H9 (cell line): ENCODE measurements around the gene ARHGAP30. TPM values are rescaled to one million over a fixed set of nuclear protein-coding genes. Genes with fewer than 3 reads are reported as not detected.

Experiments
- DNase-seq: peaks from one replicate; pipeline ENCODE4 v3.0.0-alpha.2; 2017
- H2AFZ ChIP-seq: one replicate; pipeline ENCODE4 v1.6.1; 2013; ENCODE audit warnings: mild to moderate bottlenecking, low read length, control low read depth, moderate library complexity
- H2AK5ac ChIP-seq: 2 replicates; pipeline ENCODE4 v1.6.1; 2013; ENCODE audit warnings: low read length, control low read depth, mixed read lengths; ENCODE audit not compliant: insufficient read length
- H2BK120ac ChIP-seq: one replicate; pipeline ENCODE4 v1.6.1; 2013; ENCODE audit warnings: low read depth, mild to moderate bottlenecking, low read length, control low read depth, inconsistent platforms; ENCODE audit not compliant: poor library complexity, severe bottlenecking
- H2BK12ac ChIP-seq: 2 replicates; pipeline ENCODE4 v1.6.1; 2013; ENCODE audit warnings: low read length, control low read depth, mixed read lengths, low read depth; ENCODE audit not compliant: insufficient read length
- H2BK15ac ChIP-seq: 2 replicates; pipeline ENCODE4 v1.6.1; 2013; ENCODE audit warnings: low read depth, low read length, control low read depth
- H2BK20ac ChIP-seq: one replicate; pipeline ENCODE4 v1.6.1; 2013; ENCODE audit warnings: low read depth, mild to moderate bottlenecking, low read length, control low read depth, inconsistent platforms; ENCODE audit not compliant: poor library complexity, severe bottlenecking
- H2BK5ac ChIP-seq: 2 replicates; pipeline ENCODE4 v1.6.1; 2013; ENCODE audit warnings: low read length, control low read depth, mixed read lengths; ENCODE audit not compliant: insufficient read length
- H3K14ac ChIP-seq: 2 replicates; pipeline ENCODE4 v1.6.1; 2013; ENCODE audit warnings: low read length, control low read depth; ENCODE audit not compliant: insufficient read depth
- H3K18ac ChIP-seq: 2 replicates; pipeline ENCODE4 v1.6.1; 2013; ENCODE audit warnings: low read depth, mild to moderate bottlenecking, mixed read lengths, low read length, control low read depth; ENCODE audit not compliant: insufficient read length
- H3K23ac ChIP-seq: 2 replicates; pipeline ENCODE4 v1.6.1; 2013; ENCODE audit warnings: low read length, control low read depth, mixed read lengths, low read depth; ENCODE audit not compliant: insufficient read length
- H3K23me2 ChIP-seq: 2 replicates; pipeline ENCODE4 v1.6.1; 2013; ENCODE audit warnings: low read depth, mild to moderate bottlenecking, mixed read lengths, low read length, control low read depth; ENCODE audit not compliant: insufficient read length, poor library complexity, severe bottlenecking
- H3K27ac ChIP-seq: 2 replicates; pipeline ENCODE4 v1.5.1; 2013; ENCODE audit warnings: low read length, control low read depth, mixed read lengths, low read depth; ENCODE audit not compliant: insufficient read length
- H3K27me3 ChIP-seq: 2 replicates; pipeline ENCODE4 v1.6.1; 2013; ENCODE audit warnings: low read length, control low read depth, inconsistent platforms; ENCODE audit not compliant: insufficient read depth
- H3K4ac ChIP-seq: 2 replicates; pipeline ENCODE4 v1.6.1; 2013; ENCODE audit warnings: low read depth, mild to moderate bottlenecking, control low read depth, inconsistent platforms, low read length, moderate library complexity
- H3K4me1 ChIP-seq: 2 replicates; pipeline ENCODE4 v1.6.1; 2013; ENCODE audit warnings: low read length, control low read depth, inconsistent platforms; ENCODE audit not compliant: insufficient read depth
- H3K4me2 ChIP-seq: 2 replicates; pipeline ENCODE4 v1.6.1; 2013; ENCODE audit warnings: low read length, control low read depth, mixed read lengths; ENCODE audit not compliant: insufficient read length, insufficient read depth
- H3K56ac ChIP-seq: 2 replicates; pipeline ENCODE4 v1.6.1; 2013; ENCODE audit warnings: low read depth, mild to moderate bottlenecking, mixed read lengths, low read length, control low read depth; ENCODE audit not compliant: insufficient read length
- H3K79me1 ChIP-seq: 2 replicates; pipeline ENCODE4 v1.6.1; 2013; ENCODE audit warnings: low read depth, mild to moderate bottlenecking, moderate library complexity, low read length, control low read depth, inconsistent platforms; ENCODE audit not compliant: insufficient read depth, poor library complexity, severe bottlenecking
- H3K79me2 ChIP-seq: 2 replicates; pipeline ENCODE4 v1.6.1; 2013; ENCODE audit warnings: low read length, control low read depth, inconsistent platforms; ENCODE audit not compliant: insufficient read depth
- H3K9ac ChIP-seq: 2 replicates; pipeline ENCODE4 v1.6.1; 2013; ENCODE audit warnings: low read length, control low read depth, mixed read lengths; ENCODE audit not compliant: insufficient read length; ENCODE audit errors: extremely low read depth
- H3K9me3 ChIP-seq: one replicate; pipeline ENCODE4 v1.6.1; 2013; ENCODE audit warnings: low read depth, low read length, inconsistent platforms; ENCODE audit not compliant: control insufficient read depth
- H3T11ph ChIP-seq: one replicate; pipeline ENCODE4 v1.6.1; 2013; ENCODE audit warnings: mild to moderate bottlenecking, low read length, control low read depth, inconsistent platforms
- H4K20me1 ChIP-seq: one replicate; pipeline ENCODE4 v1.6.1; 2013; ENCODE audit not compliant: control insufficient read depth, insufficient read length, insufficient read depth
- H4K5ac ChIP-seq: 2 replicates; pipeline ENCODE4 v1.6.1; 2013; ENCODE audit warnings: low read depth, mild to moderate bottlenecking, mixed read lengths, low read length, control low read depth; ENCODE audit not compliant: insufficient read length
- H4K8ac ChIP-seq: replicated peaks from 2 replicates; pipeline ENCODE4 v1.6.1; 2013; ENCODE audit warnings: low read length, control low read depth, mixed read lengths, low read depth; ENCODE audit not compliant: insufficient read length
- H4K91ac ChIP-seq: 2 replicates; pipeline ENCODE4 v1.6.1; 2013; ENCODE audit warnings: low read depth, mild to moderate bottlenecking, moderate library complexity, mixed read lengths, low read length, control low read depth; ENCODE audit not compliant: insufficient read length
- H3K27ac Mint-ChIP-seq, 3 experiments: 2 replicates in 2 of 3; 3 replicates in 1 of 3; pipeline ENCODE4 v1.8.0; 2020 to 2021; ENCODE audit warnings: mixed read lengths in 3 of 3, mild to moderate bottlenecking in 1 of 3, moderate library complexity in 1 of 3
- H3K27me3 Mint-ChIP-seq: 2 replicates; pipeline ENCODE4 v1.8.0; 2021; ENCODE audit warnings: low read depth, mild to moderate bottlenecking, moderate library complexity, mixed read lengths
- H3K36me3 Mint-ChIP-seq, 3 experiments: 2 replicates in 2 of 3; 3 replicates in 1 of 3; pipeline ENCODE4 v1.8.0; 2020 to 2021; ENCODE audit warnings: low read depth in 3 of 3, mixed read lengths in 3 of 3; ENCODE audit not compliant: insufficient read depth in 1 of 3
- H3K4me1 Mint-ChIP-seq, 2 experiments: 2 replicates each; pipeline ENCODE4 v1.8.0; 2020; ENCODE audit warnings: mixed read lengths in 2 of 2
- H3K4me3 Mint-ChIP-seq, 2 experiments: 2 replicates in 1 of 2; 3 replicates in 1 of 2; pipeline ENCODE4 v1.8.0; 2020 to 2021; ENCODE audit warnings: mild to moderate bottlenecking in 2 of 2, mixed read lengths in 2 of 2, moderate library complexity in 1 of 2
- H3K9me3 Mint-ChIP-seq, 2 experiments: 2 replicates in 1 of 2; 3 replicates in 1 of 2; pipeline ENCODE4 v1.8.0; 2020; ENCODE audit warnings: mild to moderate bottlenecking in 2 of 2, mixed read lengths in 2 of 2, moderate library complexity in 1 of 2
- CTCF ChIP-seq: fragments of 200-600 bp; sonication (generic); conservative IDR thresholded peaks from 3 replicates; pipeline ENCODE4 v1.8.0; 2021; ENCODE audit warnings: antibody characterized with exemption, mild to moderate bottlenecking
- WGBS: extraction: QIAGEN DNeasy Blood & Tissue Kit; methylation state at CpG from one replicate; pipeline ENCODE4 v1.1.7; 2013; ENCODE audit warnings: missing lambda C conversion rate, low lambda C conversion rate, mixed read lengths; ENCODE audit not compliant: insufficient read length; ENCODE audit errors: extremely low coverage; 5-methylcytosine and 5-hydroxymethylcytosine counted together
- total RNA-seq: library from RNA; stranded (reverse); gene quantifications from 2 replicates; pipeline ENCODE4 v1.2.1, GENCODE V29; 2021

Gene ARHGAP30
- total RNA-seq, 1 experiment from 2014 or later: 0.13 TPM

GRCh38 chr1:161039546-161039945 lies 30.1 kb downstream of the ARHGAP30 start:
- no peak overlapping the region for H3T11ph ChIP-seq
- H2AK5ac ChIP-seq: no peak overlapping the region
- no peak overlapping the region for H3K18ac ChIP-seq
- Mint-ChIP-seq H3K36me3 (peaks cover 32 to 49% (median 40%) of the 10 kb centered on the region in 3 experiments; a peak in 6 of 7 replicates), H3K4me1 (peaks cover 22 to 39% of the 10 kb centered on the region in 2 experiments), H3K27me3 (no peaks in the 10 kb centered on the region; the same call in 1 of the 2 replicates), H3K27ac (peak overlapping the region in 1 of 3 experiments; percentile 74; a peak in 1 of 7 replicates), H3K9me3 (no peaks in the 10 kb centered on the region; a peak in 1 of 5 replicates), H3K4me3 (peak overlapping the region; percentile 57 to 82)
- no peak overlapping the region for H2BK5ac ChIP-seq
- H3K79me1 ChIP-seq: no peaks in the 10 kb centered on the region
- H4K20me1 ChIP-seq: no peaks in the 10 kb centered on the region
- no peak overlapping the region for H2BK12ac ChIP-seq
- peaks cover 2% of the 10 kb centered on the region for H3K4me1 ChIP-seq
- no peak overlapping the region for H3K9ac ChIP-seq
- peaks cover 3% of the 10 kb centered on the region; the same call in 1 of the 2 replicates for H3K79me2 ChIP-seq
- no peak overlapping the region for H3K27ac ChIP-seq
- H3K14ac ChIP-seq: no peak overlapping the region
- no peaks in the 10 kb centered on the region for H3K27me3 ChIP-seq
- H3K9me3 ChIP-seq: no peaks in the 10 kb centered on the region
- H3K23ac ChIP-seq: no peak overlapping the region
- no peak overlapping the region for H2BK20ac ChIP-seq
- H4K8ac ChIP-seq: no peak overlapping the region
- H2AFZ ChIP-seq: no peak overlapping the region
- H3K4ac ChIP-seq: no peak overlapping the region
- no peak overlapping the region for H4K91ac ChIP-seq
- H4K5ac ChIP-seq: no peak overlapping the region
- H3K56ac ChIP-seq: no peak overlapping the region
- no peak for TF ChIP-seq CTCF
- H3K4me2 ChIP-seq: no peak overlapping the region
- WGBS: no CpG with 5 or more reads among the region's 5 CpGs
- H3K23me2 ChIP-seq: peaks cover 8% of the 10 kb centered on the region
- H2BK15ac ChIP-seq: no peak overlapping the region
- DNase-seq: no peak
- no peak overlapping the region for H2BK120ac ChIP-seq
